Effector memory CD4-positive, alpha-beta T cell (primary cell): ENCODE measurements around the gene ARHGEF11.
"Not testable (repeated sequence)": the region's sequence is repeated elsewhere in the genome, so short reads cannot be mapped to it uniquely, and the experiment has no call there.

ENCODE experiments used
- DNase-seq, 3 donors: peaks; one replicate each; pipeline ENCODE4 v3.0.0-alpha.2; 2020
- H3K27ac ChIP-seq: 2 replicates; pipeline ENCODE4 v1.7.0; 2013; ENCODE audit warnings: mild to moderate bottlenecking, low read length, moderate library complexity; ENCODE audit not compliant: insufficient read depth, poor library complexity, severe bottlenecking
- H3K27me3 ChIP-seq: replicated peaks from 2 replicates; pipeline ENCODE4 v1.7.0; 2013; ENCODE audit warnings: mild to moderate bottlenecking, low read length; ENCODE audit not compliant: insufficient read depth, control insufficient read depth, poor library complexity, severe bottlenecking
- H3K36me3 ChIP-seq: 2 replicates; pipeline ENCODE4 v1.7.0; 2013; ENCODE audit warnings: mild to moderate bottlenecking, low read length, moderate library complexity; ENCODE audit not compliant: control insufficient read depth, insufficient read depth
- H3K4me1 ChIP-seq: 2 replicates; pipeline ENCODE4 v1.7.0; 2013; ENCODE audit warnings: low read length, mild to moderate bottlenecking; ENCODE audit not compliant: control insufficient read depth, insufficient read depth, poor library complexity, severe bottlenecking
- H3K4me3 ChIP-seq: 2 replicates; pipeline ENCODE4 v1.7.0; 2013; ENCODE audit warnings: low read length, low read depth, mild to moderate bottlenecking; ENCODE audit not compliant: insufficient read depth, poor library complexity, severe bottlenecking
- H3K9me3 ChIP-seq: 2 replicates; pipeline ENCODE4 v1.7.0; 2013; ENCODE audit warnings: mild to moderate bottlenecking, low read length, moderate library complexity; ENCODE audit not compliant: control insufficient read depth

The ARHGEF11 gene

DNA sequence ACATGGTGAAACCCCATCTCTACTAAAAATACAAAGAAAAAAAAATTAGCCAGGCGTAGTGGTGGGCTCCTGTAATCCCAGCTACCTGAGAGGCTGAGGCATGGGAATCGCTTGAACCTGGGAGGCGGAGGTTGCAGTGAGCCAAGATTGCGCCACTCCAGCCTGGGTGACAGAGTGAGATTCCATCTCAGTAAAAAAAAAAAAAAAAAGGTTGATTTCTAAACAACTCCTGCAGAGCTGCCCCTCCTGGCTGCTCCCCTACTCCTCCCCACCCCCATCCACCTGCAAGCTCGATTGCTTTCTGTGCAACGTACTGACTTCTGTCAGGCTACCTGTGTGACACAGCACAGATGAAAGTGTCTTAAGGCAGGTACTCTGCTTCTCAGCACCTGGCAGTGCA is 40.8 kb upstream of the ARHGEF11 start:
- no peak for DNase-seq
- Histone ChIP-seq H3K36me3 (no peaks in the 10 kb centered on the region), H3K27me3 (no peaks in the 10 kb centered on the region), H3K27ac (no peak overlapping the region), H3K4me1 (peaks cover 5% of the 10 kb centered on the region), H3K4me3 (no peak overlapping the region), H3K9me3 (no peaks in the 10 kb centered on the region)

DNA sequence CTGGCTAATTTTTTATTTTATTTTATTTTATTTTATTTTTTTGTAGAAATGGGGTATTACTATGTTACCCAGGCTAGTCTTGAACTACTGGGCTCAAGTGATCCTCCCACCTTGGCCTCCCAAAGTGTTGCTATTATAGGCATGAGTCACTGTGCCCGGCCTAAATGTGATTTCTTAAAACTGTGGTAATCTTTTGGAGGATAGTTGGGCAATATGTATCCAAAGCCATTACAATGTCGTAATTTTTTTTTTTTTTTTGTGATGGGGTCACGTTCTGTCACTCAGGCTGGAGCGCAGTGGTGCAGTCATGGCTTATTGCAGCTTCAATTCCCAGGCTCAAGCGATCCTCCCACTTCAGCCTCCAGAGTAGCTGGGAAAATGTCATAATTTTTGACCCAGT is 39.9 kb upstream of the ARHGEF11 start:
- DNase-seq = no peak
- Histone ChIP-seq H3K4me1 (peaks cover 5% of the 10 kb centered on the region), H3K9me3 (no peaks in the 10 kb centered on the region), H3K27ac (no peak overlapping the region), H3K36me3 (no peaks in the 10 kb centered on the region), H3K27me3 (no peaks in the 10 kb centered on the region), H3K4me3 (no peak overlapping the region)

DNA sequence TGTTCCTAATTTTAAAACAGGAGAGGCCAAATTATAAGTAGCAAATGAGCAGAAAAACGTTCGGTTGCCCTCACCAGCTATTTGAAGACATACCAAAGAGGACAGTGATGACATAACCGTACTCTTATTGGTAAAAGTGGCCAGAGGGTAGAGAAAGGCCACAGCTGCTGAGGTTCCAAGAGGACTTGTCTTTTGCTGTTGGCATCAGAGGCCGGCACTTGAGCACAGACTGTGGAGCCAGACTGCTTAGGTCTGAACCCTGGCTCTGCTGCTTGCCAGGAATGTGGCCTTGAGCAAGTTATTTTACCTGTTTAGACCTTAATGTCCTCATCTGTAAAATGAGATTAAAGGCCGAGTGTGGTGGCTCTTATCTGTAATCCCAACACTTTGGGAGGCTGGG is 39.2 kb upstream of the ARHGEF11 start:
- H3K4me3 ChIP-seq = no peak overlapping the region
- no peak overlapping the region for H3K27ac ChIP-seq
- no peaks in the 10 kb centered on the region for H3K9me3 ChIP-seq
- no peaks in the 10 kb centered on the region for H3K27me3 ChIP-seq
- no peak for DNase-seq
- no peaks in the 10 kb centered on the region for H3K36me3 ChIP-seq
- H3K4me1 ChIP-seq = no peaks in the 10 kb centered on the region

DNA sequence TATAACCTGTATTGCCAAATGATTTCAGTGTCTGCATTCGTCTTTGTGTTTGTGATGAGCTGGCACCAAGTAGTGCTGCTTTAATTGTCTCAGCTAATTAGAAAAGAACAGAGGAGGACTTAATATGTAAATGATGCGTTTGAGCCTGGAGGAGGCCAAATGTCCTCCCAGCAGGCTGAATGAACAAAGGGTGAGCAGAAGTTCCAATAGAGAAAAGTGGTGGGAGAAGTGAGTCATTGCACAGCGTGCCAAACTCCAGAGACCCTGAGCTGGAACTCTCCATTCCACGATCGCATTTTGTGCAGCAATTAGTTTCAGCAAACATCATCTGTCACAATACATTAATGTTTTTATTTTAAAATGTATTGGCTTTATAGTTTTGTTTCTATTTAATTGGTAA is 36.2 kb upstream of the ARHGEF11 start:
- DNase-seq = no peak
- Histone ChIP-seq H3K4me1 (no peaks in the 10 kb centered on the region), H3K9me3 (no peaks in the 10 kb centered on the region), H3K4me3 (no peak overlapping the region), H3K27ac (no peak overlapping the region), H3K27me3 (no peaks in the 10 kb centered on the region), H3K36me3 (no peaks in the 10 kb centered on the region)

DNA sequence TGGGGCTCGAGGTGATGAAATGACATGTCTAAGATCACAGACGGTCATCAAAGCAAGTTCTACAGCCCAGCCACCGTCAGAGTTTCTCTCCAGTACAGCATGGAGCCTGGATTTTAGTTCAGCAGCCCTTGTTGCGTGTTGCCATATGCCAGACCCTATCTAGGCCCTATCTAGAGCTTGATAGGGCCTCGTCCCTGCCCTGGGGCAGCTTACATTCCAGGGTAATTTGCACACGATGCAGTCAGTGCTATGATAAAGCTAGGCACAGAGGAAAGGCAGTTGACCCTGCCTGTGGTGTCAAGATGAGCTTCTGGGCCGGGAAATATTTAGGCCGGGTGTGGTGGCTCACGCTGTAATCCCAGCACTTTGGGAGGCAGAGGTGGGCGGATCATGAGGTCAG is 35.2 kb upstream of the ARHGEF11 start:
- no peaks in the 10 kb centered on the region for H3K9me3 ChIP-seq
- no peaks in the 10 kb centered on the region for H3K4me1 ChIP-seq
- no peaks in the 10 kb centered on the region for H3K36me3 ChIP-seq
- no peak overlapping the region for H3K27ac ChIP-seq
- no peak overlapping the region for H3K4me3 ChIP-seq
- DNase-seq = no peak
- H3K27me3 ChIP-seq = no peaks in the 10 kb centered on the region

DNA sequence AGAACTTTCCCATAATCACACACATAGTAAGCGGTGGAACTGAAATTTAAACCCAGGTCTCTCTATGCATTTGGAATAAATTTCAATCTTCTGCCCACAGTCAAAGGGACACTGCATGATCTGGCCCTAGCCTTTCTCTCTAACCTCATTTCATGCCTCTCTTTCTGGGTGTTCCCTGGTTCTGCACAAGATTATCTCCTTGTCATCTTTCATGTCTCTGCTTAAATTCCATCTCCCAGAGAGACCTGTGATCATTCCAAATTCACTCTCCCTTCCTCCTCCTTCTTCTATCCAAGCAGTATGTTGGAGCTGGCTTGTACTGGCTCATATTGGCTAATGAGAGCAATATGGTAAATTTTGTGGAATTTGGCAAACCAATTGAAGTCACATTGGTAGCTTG is 31.9 kb upstream of the ARHGEF11 start:
- Histone ChIP-seq H3K4me1 (no peaks in the 10 kb centered on the region), H3K27ac (no peak overlapping the region), H3K36me3 (no peaks in the 10 kb centered on the region), H3K9me3 (no peaks in the 10 kb centered on the region), H3K4me3 (no peak overlapping the region), H3K27me3 (peaks cover 8% of the 10 kb centered on the region)
- no peak for DNase-seq

DNA sequence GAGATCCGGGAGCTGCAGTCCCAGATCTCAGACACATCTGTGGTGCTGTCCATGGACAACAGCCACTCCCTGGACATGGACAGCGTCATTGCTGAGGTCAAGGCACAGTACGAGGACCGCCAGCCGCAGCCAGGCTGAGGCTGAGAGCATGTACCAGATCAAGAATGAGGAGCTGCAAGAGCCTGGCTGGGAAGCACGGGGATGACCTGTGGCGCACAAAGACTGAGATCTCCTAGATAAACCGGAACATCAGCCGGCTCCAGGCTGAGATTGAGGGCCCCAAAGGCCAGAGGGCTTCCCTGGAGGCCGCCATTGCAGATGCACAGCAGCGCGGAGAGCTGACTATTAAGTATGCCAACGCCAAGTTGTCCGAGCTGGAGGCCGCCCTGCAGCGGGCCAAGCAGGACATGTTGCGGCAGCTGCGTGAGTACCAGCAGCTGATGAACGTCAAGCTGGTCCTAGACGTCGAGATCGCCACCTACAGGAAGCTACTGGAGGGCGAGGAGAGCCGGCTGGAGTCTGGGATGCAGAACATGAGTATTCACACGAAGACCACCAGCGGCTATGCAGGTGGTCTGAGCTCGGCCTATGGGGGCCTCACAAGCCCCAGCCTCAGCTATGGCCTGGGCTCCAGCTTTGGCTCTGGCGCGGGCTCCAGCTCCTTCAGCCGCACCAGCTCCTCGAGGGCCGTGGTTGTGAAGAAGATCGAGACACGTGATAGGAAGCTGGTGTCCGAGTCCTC is 28.6 kb upstream of the ARHGEF11 start:
- no peaks in the 10 kb centered on the region for H3K4me1 ChIP-seq
- no peak overlapping the region for H3K27ac ChIP-seq
- H3K27me3 ChIP-seq = peaks cover 11% of the 10 kb centered on the region
- no peaks in the 10 kb centered on the region for H3K36me3 ChIP-seq
- DNase-seq = no peak
- H3K9me3 ChIP-seq = no peaks in the 10 kb centered on the region
- H3K4me3 ChIP-seq = no peak overlapping the region

DNA sequence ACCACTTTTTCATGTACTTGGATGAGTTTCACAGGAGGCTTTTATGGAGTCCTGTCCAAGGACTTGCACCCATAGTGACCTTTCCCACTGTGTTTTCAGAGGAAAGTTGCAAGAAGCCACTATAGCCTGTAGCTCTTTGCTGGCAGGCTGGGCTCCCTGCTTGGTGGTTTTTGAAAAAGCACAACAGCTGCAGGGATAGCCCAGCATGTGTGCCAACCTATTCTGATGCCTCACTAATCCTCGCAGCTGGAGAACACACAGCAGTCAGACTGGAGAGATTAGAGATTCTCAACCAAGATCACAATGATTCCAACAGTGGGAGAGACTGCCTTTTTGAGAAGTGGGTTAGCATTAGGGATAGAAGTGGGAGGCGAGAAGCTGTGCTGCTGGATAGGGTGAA is 24.1 kb upstream of the ARHGEF11 start:
- H3K27me3 ChIP-seq = peaks cover 9% of the 10 kb centered on the region
- no peak for DNase-seq

DNA sequence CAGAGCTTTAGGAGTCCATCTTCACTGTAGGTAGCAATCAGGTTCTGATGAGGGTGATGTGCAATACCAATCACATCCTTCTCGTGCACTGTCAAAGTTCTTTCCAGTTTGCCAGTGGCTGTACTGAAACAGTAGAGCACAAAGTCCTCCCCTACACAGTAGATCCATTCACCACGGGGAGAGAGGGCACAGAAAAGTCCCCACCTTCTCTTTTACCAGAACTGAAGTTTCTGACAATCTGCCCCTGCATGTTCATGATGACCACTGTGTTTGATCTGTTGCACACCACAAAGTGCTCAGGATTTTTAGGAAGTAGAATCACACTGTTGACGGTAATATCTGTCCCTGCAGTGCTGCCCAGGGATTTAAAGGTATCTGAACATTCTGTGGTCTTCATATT is 13.7 kb upstream of the ARHGEF11 start:
- H3K27me3 ChIP-seq, H3K27ac ChIP-seq, DNase-seq: not testable (repeated sequence)

More for the DNA sequence above, 24.1 kb upstream of the ARHGEF11 start:
- Histone ChIP-seq H3K4me1 (no peaks in the 10 kb centered on the region), H3K4me3 (no peak overlapping the region), H3K9me3 (no peaks in the 10 kb centered on the region), H3K27ac (no peak overlapping the region), H3K36me3 (no peaks in the 10 kb centered on the region)

DNA sequence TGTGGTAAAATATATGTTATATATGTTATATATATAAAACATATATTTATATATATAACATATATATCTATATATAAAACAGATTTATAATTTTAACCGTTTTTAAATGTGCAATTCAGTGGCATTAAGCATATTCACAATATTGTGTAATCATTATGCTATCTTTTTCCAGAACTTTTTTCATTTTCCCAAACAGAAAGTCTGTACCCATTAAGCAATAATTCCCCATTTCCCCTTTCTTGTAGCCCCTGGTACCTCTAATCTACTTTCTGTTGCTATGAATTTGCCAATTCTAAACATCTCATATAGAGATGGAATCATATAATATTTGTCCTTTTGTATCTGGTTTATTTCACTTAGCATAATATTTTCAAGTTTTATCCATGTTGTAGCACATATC is 10.7 kb upstream of the ARHGEF11 start:
- no peaks in the 10 kb centered on the region for H3K9me3 ChIP-seq
- no peaks in the 10 kb centered on the region for H3K4me1 ChIP-seq
- no peaks in the 10 kb centered on the region for H3K27me3 ChIP-seq
- no peak overlapping the region for H3K27ac ChIP-seq
- H3K4me3 ChIP-seq = no peak overlapping the region
- no peak for DNase-seq
- H3K36me3 ChIP-seq = no peaks in the 10 kb centered on the region

More for the DNA sequence above, 13.7 kb upstream of the ARHGEF11 start:
- H3K4me1 ChIP-seq, H3K9me3 ChIP-seq, H3K4me3 ChIP-seq, H3K36me3 ChIP-seq: not testable (repeated sequence)
